GM23248 (cell line): ENCODE data around the gene MORN1. TPM values are rescaled to one million over a fixed set of nuclear protein-coding genes. Genes with fewer than 3 reads are reported as not detected.

Experiments
- DNase-seq: peaks from one replicate; pipeline ENCODE4 v3.0.0-alpha.2; 2015
- H2AFZ ChIP-seq: fragments of 200-600 bp; sonication (generic); 2 replicates; pipeline ENCODE4 v1.6.1; 2016; ENCODE audit warnings: antibody characterized with exemption
- H3F3A ChIP-seq: fragments of 200-600 bp; sonication (generic); 2 replicates; pipeline ENCODE4 v1.6.1; 2016; ENCODE audit warnings: mild to moderate bottlenecking, antibody characterized with exemption, mixed run types; ENCODE audit not compliant: insufficient read depth
- H3K27ac ChIP-seq: fragments of 200-600 bp; sonication (generic); 2 replicates; pipeline ENCODE4 v1.5.1; 2016; ENCODE audit warnings: mild to moderate bottlenecking
- H3K27me3 ChIP-seq: fragments of 200-600 bp; sonication (generic); replicated peaks from 2 replicates; pipeline ENCODE4 v1.6.1; 2016; ENCODE audit warnings: mild to moderate bottlenecking; ENCODE audit not compliant: insufficient read depth
- H3K36me3 ChIP-seq: fragments of 200-600 bp; sonication (generic); 2 replicates; pipeline ENCODE4 v1.6.1; 2016; ENCODE audit warnings: low read depth, mild to moderate bottlenecking
- H3K4me1 ChIP-seq: fragments of 200-600 bp; sonication (generic); 2 replicates; pipeline ENCODE4 v1.6.1; 2016; ENCODE audit warnings: mild to moderate bottlenecking; ENCODE audit not compliant: insufficient read depth
- H3K4me2 ChIP-seq: fragments of 200-600 bp; sonication (generic); one replicate; pipeline ENCODE4 v1.6.1; 2016; ENCODE audit warnings: mild to moderate bottlenecking; ENCODE audit not compliant: unreplicated experiment
- H3K4me3 ChIP-seq: fragments of 200-600 bp; sonication (generic); 2 replicates; pipeline ENCODE4 v1.5.1; 2016; ENCODE audit warnings: mild to moderate bottlenecking
- H3K79me2 ChIP-seq: fragments of 200-600 bp; sonication (generic); 2 replicates; pipeline ENCODE4 v1.6.1; 2016; ENCODE audit warnings: mild to moderate bottlenecking; ENCODE audit not compliant: insufficient read depth
- H3K9ac ChIP-seq: fragments of 200-600 bp; sonication (generic); 2 replicates; pipeline ENCODE4 v1.6.1; 2016; ENCODE audit warnings: mild to moderate bottlenecking
- H3K9me2 ChIP-seq: fragments of 200-600 bp; sonication (generic); 2 replicates; pipeline ENCODE4 v1.6.1; 2016; ENCODE audit warnings: mixed run types, mild to moderate bottlenecking, moderate library complexity; ENCODE audit not compliant: insufficient read depth
- H3K9me3 ChIP-seq: fragments of 200-600 bp; sonication (generic); one replicate; pipeline ENCODE4 v1.6.1; 2017; ENCODE audit warnings: low read depth
- H4K20me1 ChIP-seq: fragments of 200-600 bp; sonication (generic); 2 replicates; pipeline ENCODE4 v1.6.0; 2016; ENCODE audit not compliant: insufficient read depth
- EZH2 ChIP-seq: fragments of 200-600 bp; sonication (generic); IDR thresholded peaks from 2 replicates; pipeline ENCODE4 v1.6.1; 2018; ENCODE audit warnings: antibody characterized with exemption, mild to moderate bottlenecking; ENCODE audit not compliant: insufficient read depth, poor library complexity, severe bottlenecking
- EZH2phosphoT487 ChIP-seq: fragments of 200-600 bp; sonication (generic); IDR thresholded peaks from 2 replicates; pipeline ENCODE4 v1.6.1; 2018; ENCODE audit warnings: antibody characterized with exemption, moderate library complexity, mild to moderate bottlenecking, low read depth; ENCODE audit not compliant: insufficient read depth
- WGBS, 2 experiments: methylation state at CpG; one replicate each; pipeline ENCODE4 v1.1.6; 2015 to 2017; ENCODE audit warnings: low lambda C conversion rate in 2 of 2, low coverage in 1 of 2; ENCODE audit errors: missing lambda C conversion rate in 2 of 2; 5-methylcytosine and 5-hydroxymethylcytosine counted together
- in situ Hi-C: fragments of 300-500 bp; cut with MboI; formaldehyde crosslinking; loops from 2 replicates; pipeline ENCODE4 v1.15.0; 2020
- polyA plus RNA-seq: library from polyadenylated mRNA; unstranded; fragments of >200 nt; fragmentation: Nextera tagmentation; extraction: Ambion mirVana; gene quantifications from 2 replicates; pipeline ENCODE4 v1.2.1, GENCODE V29; 2016
- total RNA-seq: library from RNA; depleted of rRNA; stranded (reverse); fragments of >200 nt; shearing (Covaris generic); gene quantifications from 2 replicates; pipeline ENCODE4 v1.2.3, GENCODE V29; 2014

MORN1 gene
- total and polyA plus RNA-seq, 2 experiments from 2014 or later, result 7.2 to 8.8 TPM

GRCh38 chr1:2376931-2377672, 14.3 kb downstream of the MORN1 start:
- in situ Hi-C loops, result no loop called here
- no peak overlapping the region for H2AFZ ChIP-seq
- TF ChIP-seq EZH2 (no peak), EZH2phosphoT487 (no peak)

GRCh38 chr1:2376261-2376741, 15.1 kb downstream of the MORN1 start:
- H3K9ac ChIP-seq, result no peak overlapping the region
- no peaks in the 10 kb centered on the region for H3K9me3 ChIP-seq
- H3K4me1 ChIP-seq, result no peaks in the 10 kb centered on the region
- no peaks in the 10 kb centered on the region for H3K79me2 ChIP-seq
- no peak overlapping the region for H3K27ac ChIP-seq
- no peaks in the 10 kb centered on the region for H3K36me3 ChIP-seq
- H4K20me1 ChIP-seq, result no peaks in the 10 kb centered on the region
- WGBS, 2 experiments, result 88% methylated on average over 16 to 23 of the region's 23 CpGs
- TF ChIP-seq EZH2phosphoT487, result no peak
- no peak for TF ChIP-seq EZH2
- H3K4me3 ChIP-seq, result no peak overlapping the region
- no peak overlapping the region for H3K4me2 ChIP-seq
- in situ Hi-C loops, result no loop called here
- no peak for DNase-seq
- no peaks in the 10 kb centered on the region for H3K27me3 ChIP-seq
- no peaks in the 10 kb centered on the region for H3K9me2 ChIP-seq
- H2AFZ ChIP-seq, result no peak overlapping the region
- H3F3A ChIP-seq, result no peaks in the 10 kb centered on the region

More at GRCh38 chr1:2376931-2377672, 14.3 kb downstream of the MORN1 start:
- no peaks in the 10 kb centered on the region for H3F3A ChIP-seq
- no peaks in the 10 kb centered on the region for H3K4me1 ChIP-seq
- no peak overlapping the region for H3K9ac ChIP-seq
- no peak overlapping the region for H3K27ac ChIP-seq
- 81 to 83% methylated on average over 24 to 25 of the region's 25 CpGs for WGBS, 2 experiments
- no peaks in the 10 kb centered on the region for H3K27me3 ChIP-seq
- H3K36me3 ChIP-seq, result no peaks in the 10 kb centered on the region
- H4K20me1 ChIP-seq, result no peaks in the 10 kb centered on the region
- no peaks in the 10 kb centered on the region for H3K9me2 ChIP-seq
- H3K79me2 ChIP-seq, result no peaks in the 10 kb centered on the region
- no peak for DNase-seq
- H3K4me3 ChIP-seq, result no peak overlapping the region
- H3K4me2 ChIP-seq, result no peak overlapping the region
- no peaks in the 10 kb centered on the region for H3K9me3 ChIP-seq

- no peaks in the 10 kb centered on the region for H3K9me3 ChIP-seq
- TF ChIP-seq EZH2phosphoT487, result no peak
- TF ChIP-seq EZH2, result no peak
- in situ Hi-C loops, result no loop called here
- no peaks in the 10 kb centered on the region for H3K9me2 ChIP-seq
- H2AFZ ChIP-seq, result no peak overlapping the region
- no peak overlapping the region for H3K4me2 ChIP-seq
- 71 to 77% methylated on average over 6 to 7 of the region's 7 CpGs for WGBS, 2 experiments
- no peak overlapping the region for H3K27ac ChIP-seq
- H3F3A ChIP-seq, result no peaks in the 10 kb centered on the region
- H3K4me1 ChIP-seq, result no peaks in the 10 kb centered on the region
- no peak for DNase-seq
- no peaks in the 10 kb centered on the region for H3K36me3 ChIP-seq
- no peak overlapping the region for H3K9ac ChIP-seq
- H3K79me2 ChIP-seq, result no peaks in the 10 kb centered on the region
- H3K4me3 ChIP-seq, result no peak overlapping the region
- no peaks in the 10 kb centered on the region for H4K20me1 ChIP-seq
- no peaks in the 10 kb centered on the region for H3K27me3 ChIP-seq
Measured at GRCh38 chr1:2375923-2376260, 15.5 kb downstream of the MORN1 start.

GRCh38 chr1:2375246-2375922, 16.0 kb downstream of the MORN1 start:
- Histone ChIP-seq H3K79me2 (no peaks in the 10 kb centered on the region), H3K36me3 (no peaks in the 10 kb centered on the region), H3K9me3 (no peaks in the 10 kb centered on the region), H3K27me3 (no peaks in the 10 kb centered on the region), H3F3A (no peaks in the 10 kb centered on the region), H3K4me2 (no peak overlapping the region), H3K27ac (no peak overlapping the region), H3K4me1 (no peaks in the 10 kb centered on the region), H2AFZ (no peak overlapping the region), H3K9me2 (no peaks in the 10 kb centered on the region), H4K20me1 (no peaks in the 10 kb centered on the region), H3K9ac (no peak overlapping the region), H3K4me3 (no peak overlapping the region)
- TF ChIP-seq EZH2phosphoT487 (no peak), EZH2 (no peak)
- in situ Hi-C loops, result no loop called here
- DNase-seq, result no peak
- whole genome bisulfite sequencing, 2 experiments, result 79 to 81% methylated on average over 17 to 23 of the region's 23 CpGs
